Testis (tissue), 2 donors: ENCODE measurements around the gene PITPNM1.
A peak's percentile ranks its signal among the peaks of the same experiment; 100 is the strongest.

Experiments
- CTCF ChIP-seq, 3 experiments: fragments of 450-650 bp in 2 of 3; fragments of 200-600 bp in 1 of 3; sonication (generic) in 1 of 3; IDR thresholded peaks; one replicate each; pipeline ENCODE4 v1.5.1; 2016 to 2019; ENCODE audit warnings: antibody characterized with exemption in 3 of 3, mild to moderate bottlenecking in 2 of 3, moderate library complexity in 1 of 3
- POLR2A ChIP-seq: fragments of 450-650 bp; IDR thresholded peaks from one replicate; pipeline ENCODE4 v1.6.1; 2017; ENCODE audit warnings: antibody characterized with exemption, mild to moderate bottlenecking, moderate library complexity

- TF ChIP-seq CTCF (IDR thresholded peaks at IDR 0.05): peak in 2 of 3 experiments; percentile 40
- TF ChIP-seq POLR2A: no peak
These were observed 22.1 kb downstream of the PITPNM1 start, which contains the start of gene AIP for GRCh38 chr11:67482827-67483798.
